ENCODE measurements around the gene FGF19. TPM values are rescaled to one million over a fixed set of nuclear protein-coding genes. Genes with fewer than 3 reads are reported as not detected.

FGF19 gene
- total and polyA plus RNA-seq, 2 donors (not counting 1 experiment from before 2014, with no cell fraction given) = not detected

GRCh38 chr11:69662021-69662698 lies 41.7 kb downstream of the FGF19 start:
- TF ChIP-seq EZH2 (IDR thresholded peaks at IDR 0.05; ENCODE audit: low read length, missing control alignments) = no peak
- TF ChIP-seq, protein P1, sequence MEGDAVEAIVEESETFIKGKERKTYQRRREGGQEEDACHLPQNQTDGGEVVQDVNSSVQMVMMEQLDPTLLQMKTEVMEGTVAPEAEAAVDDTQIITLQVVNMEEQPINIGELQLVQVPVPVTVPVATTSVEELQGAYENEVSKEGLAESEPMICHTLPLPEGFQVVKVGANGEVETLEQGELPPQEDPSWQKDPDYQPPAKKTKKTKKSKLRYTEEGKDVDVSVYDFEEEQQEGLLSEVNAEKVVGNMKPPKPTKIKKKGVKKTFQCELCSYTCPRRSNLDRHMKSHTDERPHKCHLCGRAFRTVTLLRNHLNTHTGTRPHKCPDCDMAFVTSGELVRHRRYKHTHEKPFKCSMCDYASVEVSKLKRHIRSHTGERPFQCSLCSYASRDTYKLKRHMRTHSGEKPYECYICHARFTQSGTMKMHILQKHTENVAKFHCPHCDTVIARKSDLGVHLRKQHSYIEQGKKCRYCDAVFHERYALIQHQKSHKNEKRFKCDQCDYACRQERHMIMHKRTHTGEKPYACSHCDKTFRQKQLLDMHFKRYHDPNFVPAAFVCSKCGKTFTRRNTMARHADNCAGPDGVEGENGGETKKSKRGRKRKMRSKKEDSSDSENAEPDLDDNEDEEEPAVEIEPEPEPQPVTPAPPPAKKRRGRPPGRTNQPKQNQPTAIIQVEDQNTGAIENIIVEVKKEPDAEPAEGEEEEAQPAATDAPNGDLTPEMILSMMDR (conservative IDR thresholded peaks at IDR 0.05 in 1 of 2, IDR thresholded peaks at IDR 0.05 in 1 of 2; ENCODE audit: low read depth in 1 of 2, low read length in 2 of 2) = peak in 1 of 2 donors; percentile 31
- Histone ChIP-seq H2AFZ (ENCODE audit: low read length) (no peak overlapping the region), H3K4me3 (replicated peaks in 1 of 4; ENCODE audit: control extremely low read depth in 1 of 4, insufficient read depth in 1 of 4, low read depth in 3 of 4, low read length in 4 of 4) (no peak overlapping the region), H3K27me3 (ENCODE audit: control insufficient read depth, insufficient read depth, low read length) (no peaks in the 10 kb centered on the region), H3K79me2 (ENCODE audit: control insufficient read depth, insufficient read depth, low read length) (no peaks in the 10 kb centered on the region), H3K9me3 (ENCODE audit: control insufficient read depth, insufficient read depth, low read depth, low read length) (no peaks in the 10 kb centered on the region), H3K4me2 (ENCODE audit: extremely low read depth, insufficient read depth, low read length) (no peak overlapping the region), H4K20me1 (ENCODE audit: control insufficient read depth, extremely low read depth, insufficient read depth, low read length) (no peaks in the 10 kb centered on the region), H3K27ac (ENCODE audit: insufficient read depth, low read length) (no peak overlapping the region), H3K9ac (ENCODE audit: insufficient read depth, low read length) (no peak overlapping the region), H3K4me1 (ENCODE audit: control insufficient read depth, extremely low read depth, insufficient read depth, low read length) (no peaks in the 10 kb centered on the region), H3K36me3 (ENCODE audit: control insufficient read depth, insufficient read depth, low read length) (peaks cover 8% of the 10 kb centered on the region)
- no peak for DNase-seq (ENCODE audit: low read depth in 2 of 2)

GRCh38 chr11:69661413-69661715 lies 42.5 kb downstream of the FGF19 start:
- TF ChIP-seq EZH2 (IDR thresholded peaks at IDR 0.05; ENCODE audit: low read length, missing control alignments) = no peak
- TF ChIP-seq, protein P1 (conservative IDR thresholded peaks at IDR 0.05 in 1 of 2, IDR thresholded peaks at IDR 0.05 in 1 of 2; ENCODE audit: low read depth in 1 of 2, low read length in 2 of 2) = no peak
- no peak overlapping the region for H3K9ac ChIP-seq (ENCODE audit: insufficient read depth, low read length)
- H2AFZ ChIP-seq (ENCODE audit: low read length) = no peak overlapping the region
- no peaks in the 10 kb centered on the region for H3K27me3 ChIP-seq (ENCODE audit: control insufficient read depth, insufficient read depth, low read length)
- H4K20me1 ChIP-seq (ENCODE audit: control insufficient read depth, extremely low read depth, insufficient read depth, low read length) = no peaks in the 10 kb centered on the region
- peaks cover 4% of the 10 kb centered on the region for H3K36me3 ChIP-seq (ENCODE audit: control insufficient read depth, insufficient read depth, low read length)
- DNase-seq (ENCODE audit: low read depth in 2 of 2) = no peak
- no peaks in the 10 kb centered on the region for H3K9me3 ChIP-seq (ENCODE audit: control insufficient read depth, insufficient read depth, low read depth, low read length)
- H3K4me3 ChIP-seq (replicated peaks in 1 of 4; ENCODE audit: control extremely low read depth in 1 of 4, insufficient read depth in 1 of 4, low read depth in 3 of 4, low read length in 4 of 4) = no peak overlapping the region
- no peak overlapping the region for H3K27ac ChIP-seq (ENCODE audit: insufficient read depth, low read length)
- H3K4me1 ChIP-seq (ENCODE audit: control insufficient read depth, extremely low read depth, insufficient read depth, low read length) = no peaks in the 10 kb centered on the region
- H3K4me2 ChIP-seq (ENCODE audit: extremely low read depth, insufficient read depth, low read length) = no peak overlapping the region
- H3K79me2 ChIP-seq (ENCODE audit: control insufficient read depth, insufficient read depth, low read length) = no peaks in the 10 kb centered on the region

- H3K4me3 ChIP-seq (replicated peaks in 1 of 4; ENCODE audit: control extremely low read depth in 1 of 4, insufficient read depth in 1 of 4, low read depth in 3 of 4, low read length in 4 of 4) = no peak overlapping the region
- H4K20me1 ChIP-seq (ENCODE audit: control insufficient read depth, extremely low read depth, insufficient read depth, low read length) = no peaks in the 10 kb centered on the region
- no peaks in the 10 kb centered on the region for H3K79me2 ChIP-seq (ENCODE audit: control insufficient read depth, insufficient read depth, low read length)
- no peak overlapping the region for H3K4me2 ChIP-seq (ENCODE audit: extremely low read depth, insufficient read depth, low read length)
- H3K27me3 ChIP-seq (ENCODE audit: control insufficient read depth, insufficient read depth, low read length) = no peaks in the 10 kb centered on the region
- H3K4me1 ChIP-seq (ENCODE audit: control insufficient read depth, extremely low read depth, insufficient read depth, low read length) = no peaks in the 10 kb centered on the region
- H3K36me3 ChIP-seq (ENCODE audit: control insufficient read depth, insufficient read depth, low read length) = peaks cover 4% of the 10 kb centered on the region
- TF ChIP-seq, protein P1 (conservative IDR thresholded peaks at IDR 0.05 in 1 of 2, IDR thresholded peaks at IDR 0.05 in 1 of 2; ENCODE audit: low read depth in 1 of 2, low read length in 2 of 2) = no peak
- TF ChIP-seq EZH2 (IDR thresholded peaks at IDR 0.05; ENCODE audit: low read length, missing control alignments) = no peak
- H3K9ac ChIP-seq (ENCODE audit: insufficient read depth, low read length) = no peak overlapping the region
- H3K9me3 ChIP-seq (ENCODE audit: control insufficient read depth, insufficient read depth, low read depth, low read length) = no peaks in the 10 kb centered on the region
- H3K27ac ChIP-seq (ENCODE audit: insufficient read depth, low read length) = no peak overlapping the region
- no peak overlapping the region for H2AFZ ChIP-seq (ENCODE audit: low read length)
- DNase-seq (ENCODE audit: low read depth in 2 of 2) = no peak
These were observed 43.8 kb downstream of the FGF19 start for GRCh38 chr11:69660001-69660500.

Measured in fibroblast of lung (primary cell).